ENCODE results near the gene DNM2. TPM values are rescaled to one million over a fixed set of nuclear protein-coding genes. Genes with fewer than 3 reads are reported as not detected.
A peak's percentile ranks its signal among the peaks of the same experiment; 100 is the strongest.

The DNM2 gene
- total RNA-seq, 3 donors from 2014 or later = 318 to 602 (median 562) TPM

DNA sequence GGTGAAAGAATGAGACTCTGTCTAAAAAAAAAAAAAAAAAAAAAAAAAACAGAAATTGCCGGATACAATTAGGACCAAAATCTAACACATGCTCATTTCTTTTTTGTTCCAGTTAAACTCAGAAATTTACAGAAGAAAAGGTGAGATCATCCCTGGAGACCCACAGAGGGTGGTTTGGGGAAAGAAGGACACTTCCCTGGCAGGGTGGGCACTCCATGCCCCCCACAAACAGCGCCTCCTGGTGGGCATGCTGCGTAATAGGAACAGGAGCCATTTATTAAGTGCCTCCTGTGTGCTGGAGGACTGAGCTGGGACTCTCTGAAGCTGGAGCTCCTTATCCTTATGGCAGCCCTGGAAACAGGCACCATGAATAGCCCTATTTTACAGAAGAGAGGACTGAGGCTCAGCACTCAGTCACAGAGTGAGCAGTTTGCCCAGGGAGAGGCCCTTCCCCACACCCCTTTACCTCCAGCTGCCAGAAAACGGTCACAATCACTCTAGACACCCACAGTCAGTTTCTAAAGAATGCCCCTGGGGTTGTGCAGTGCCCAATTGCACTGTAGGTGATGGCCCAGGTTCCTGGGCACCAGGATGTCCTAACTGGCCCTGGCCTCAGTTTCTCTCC is 140.4 kb downstream of the DNM2 start:
- H3K4me1 ChIP-seq (ENCODE audit: low read depth) = no peaks in the 10 kb centered on the region
- no peak overlapping the region for H3K4me3 ChIP-seq
- ATAC-seq = no peak
- TF ChIP-seq, protein P1, sequence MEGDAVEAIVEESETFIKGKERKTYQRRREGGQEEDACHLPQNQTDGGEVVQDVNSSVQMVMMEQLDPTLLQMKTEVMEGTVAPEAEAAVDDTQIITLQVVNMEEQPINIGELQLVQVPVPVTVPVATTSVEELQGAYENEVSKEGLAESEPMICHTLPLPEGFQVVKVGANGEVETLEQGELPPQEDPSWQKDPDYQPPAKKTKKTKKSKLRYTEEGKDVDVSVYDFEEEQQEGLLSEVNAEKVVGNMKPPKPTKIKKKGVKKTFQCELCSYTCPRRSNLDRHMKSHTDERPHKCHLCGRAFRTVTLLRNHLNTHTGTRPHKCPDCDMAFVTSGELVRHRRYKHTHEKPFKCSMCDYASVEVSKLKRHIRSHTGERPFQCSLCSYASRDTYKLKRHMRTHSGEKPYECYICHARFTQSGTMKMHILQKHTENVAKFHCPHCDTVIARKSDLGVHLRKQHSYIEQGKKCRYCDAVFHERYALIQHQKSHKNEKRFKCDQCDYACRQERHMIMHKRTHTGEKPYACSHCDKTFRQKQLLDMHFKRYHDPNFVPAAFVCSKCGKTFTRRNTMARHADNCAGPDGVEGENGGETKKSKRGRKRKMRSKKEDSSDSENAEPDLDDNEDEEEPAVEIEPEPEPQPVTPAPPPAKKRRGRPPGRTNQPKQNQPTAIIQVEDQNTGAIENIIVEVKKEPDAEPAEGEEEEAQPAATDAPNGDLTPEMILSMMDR (IDR thresholded peaks at IDR 0.05) = no peak
- intact Hi-C loops (cut with DNase I, micrococcal nuclease) = no loop called here
- no peak for DNase-seq
- H3K9me3 ChIP-seq = no peaks in the 10 kb centered on the region
- no peaks in the 10 kb centered on the region for H3K36me3 ChIP-seq (ENCODE audit: low read depth)

DNA sequence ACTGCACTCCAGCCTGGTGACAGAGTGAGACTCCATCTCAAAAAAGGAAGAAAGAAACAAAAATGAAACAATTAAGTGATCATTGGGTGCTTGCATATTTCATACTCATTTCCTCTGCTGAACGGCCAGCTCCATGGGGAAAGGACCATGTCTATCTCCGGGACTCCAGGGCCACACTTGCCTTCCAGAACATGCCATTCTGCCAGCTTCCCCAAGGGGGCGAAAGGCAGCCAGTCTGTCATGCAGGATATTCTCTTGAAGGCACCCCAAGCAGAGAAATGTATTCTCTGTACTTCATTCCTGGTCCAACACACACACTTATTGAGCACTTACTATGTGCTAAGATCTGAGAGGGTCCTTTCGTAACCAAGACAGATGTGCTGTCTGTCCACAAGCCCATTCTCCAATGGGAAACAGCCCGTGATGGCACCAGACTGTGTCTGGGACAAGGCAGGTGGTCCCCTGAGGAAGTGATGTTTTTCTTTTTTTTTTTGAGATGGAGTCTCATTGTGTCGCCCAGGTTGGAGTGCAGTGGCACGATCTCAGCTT is 143.3 kb downstream of the DNM2 start:
- Histone ChIP-seq H3K36me3 (ENCODE audit: low read depth) (no peaks in the 10 kb centered on the region), H3K9me3 (no peaks in the 10 kb centered on the region), H3K4me3 (no peak overlapping the region), H3K4me1 (ENCODE audit: low read depth) (no peaks in the 10 kb centered on the region)
- TF ChIP-seq, protein P1 (IDR thresholded peaks at IDR 0.05) = no peak
- ATAC-seq = peak; percentile 64
- intact Hi-C loops (cut with DNase I, micrococcal nuclease) = loop anchor here in 1 of 2 donors (10.0 kb wide), 1 partner anchor 146 kb away; the partner anchor contains the start of gene DNM2
- peak in 2 of 3 donors; percentile 49 to 55 for DNase-seq

DNA sequence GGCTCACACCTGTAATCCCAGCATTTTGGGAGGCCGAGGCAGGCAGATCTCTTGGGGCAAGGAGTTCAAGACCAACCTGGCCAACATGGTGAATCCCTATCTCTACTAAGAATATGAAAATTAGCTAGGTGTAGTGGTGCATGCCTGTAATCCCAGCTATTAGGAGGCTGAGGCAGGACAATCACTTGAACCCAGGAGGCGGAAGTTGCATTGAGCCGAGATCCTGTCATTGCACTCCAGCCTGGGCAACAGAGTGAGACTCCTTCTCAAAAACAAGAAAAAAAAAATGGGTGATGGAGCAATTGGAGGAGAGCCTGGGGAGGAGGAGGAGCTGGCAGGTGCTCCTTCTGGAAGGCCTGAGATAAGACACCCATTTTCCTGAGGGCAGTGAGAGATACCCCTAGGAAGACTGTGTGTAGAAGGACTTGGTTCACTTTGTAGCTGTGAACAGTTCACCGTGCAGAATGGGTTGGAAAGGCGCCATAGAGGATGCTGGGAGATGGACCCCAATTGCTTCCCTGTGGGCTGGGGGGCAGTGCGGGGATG is 144.8 kb downstream of the DNM2 start:
- no peak overlapping the region for H3K4me3 ChIP-seq
- no peaks in the 10 kb centered on the region for H3K36me3 ChIP-seq (ENCODE audit: low read depth)
- H3K9me3 ChIP-seq = no peaks in the 10 kb centered on the region

DNA sequence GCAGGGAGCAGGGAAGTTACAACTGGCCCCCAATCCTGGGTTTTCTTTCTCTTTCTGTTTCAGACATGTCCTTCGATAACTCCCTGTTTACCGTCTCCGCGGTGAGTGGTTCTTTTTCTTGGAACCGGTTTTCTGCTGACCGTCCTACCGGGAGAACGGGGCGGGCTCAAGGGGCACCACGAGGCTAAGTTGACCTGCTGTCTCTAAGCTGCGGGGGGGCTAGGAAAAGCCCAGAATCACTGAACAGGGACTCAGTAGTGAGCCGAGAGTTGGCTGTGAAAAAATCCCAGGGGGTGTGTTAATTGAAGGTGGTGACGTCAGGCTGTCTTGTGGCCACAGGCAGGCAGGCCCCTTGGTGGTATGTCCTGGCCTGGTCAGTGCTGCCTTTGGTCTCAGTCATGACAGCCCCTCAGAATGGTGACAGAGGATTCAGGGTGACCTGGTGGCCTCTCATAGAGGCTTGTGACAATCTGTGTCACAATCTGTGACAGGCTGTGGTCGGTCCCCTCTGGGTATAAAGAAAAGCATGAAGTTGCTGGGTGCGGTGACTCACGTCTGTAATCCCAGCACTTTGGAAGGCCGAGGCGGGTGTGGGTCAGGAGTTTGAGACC is 145.3 kb downstream of the DNM2 start:
- ATAC-seq (peak; percentile 4), DNase-seq (peak in 1 of 3 donors; percentile 23)
- intact Hi-C loops (cut with DNase I, micrococcal nuclease) = loop anchor here in 1 of 2 donors (10.0 kb wide), 1 partner anchor 148 kb away; the partner anchor contains the start of gene DNM2
- Histone ChIP-seq H3K36me3 (ENCODE audit: low read depth) (no peaks in the 10 kb centered on the region), H3K4me3 (no peak overlapping the region), H3K9me3 (no peaks in the 10 kb centered on the region), H3K4me1 (ENCODE audit: low read depth) (no peaks in the 10 kb centered on the region)
- TF ChIP-seq, protein P1 (IDR thresholded peaks at IDR 0.05) = no peak

More for the DNA sequence above, 144.8 kb downstream of the DNM2 start:
- intact Hi-C loops (cut with DNase I, micrococcal nuclease) = loop anchor here in 1 of 2 donors (10.0 kb wide), 1 partner anchor 148 kb away; the partner anchor contains the start of gene DNM2
- DNase-seq (no peak), ATAC-seq (no peak)
- no peaks in the 10 kb centered on the region for H3K4me1 ChIP-seq (ENCODE audit: low read depth)
- TF ChIP-seq, protein P1 (IDR thresholded peaks at IDR 0.05) = no peak

DNA sequence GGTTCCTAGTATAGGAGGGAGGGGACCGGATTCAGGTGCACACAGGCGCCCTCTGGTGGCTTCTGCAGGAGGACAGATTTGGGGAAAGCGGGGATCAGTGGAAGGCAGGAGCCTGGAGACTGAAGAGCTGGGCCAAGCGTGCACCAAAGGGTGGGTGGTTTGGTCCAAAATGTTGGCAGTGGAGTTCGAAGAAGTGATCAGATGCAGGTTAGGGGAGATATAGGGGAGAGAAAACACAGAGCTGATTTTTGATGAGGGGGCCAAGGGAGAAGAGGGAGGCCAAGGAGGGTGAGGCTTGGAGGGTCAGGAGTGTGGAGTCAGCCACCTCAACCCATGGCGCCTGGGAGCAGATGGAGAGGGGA is 146.6 kb downstream of the DNM2 start:
- TF ChIP-seq, protein P1 (IDR thresholded peaks at IDR 0.05) = peak; percentile 77
- DNase-seq = peak; percentile 86 to 91 (median 90)
- Histone ChIP-seq H3K9me3 (no peaks in the 10 kb centered on the region), H3K4me1 (ENCODE audit: low read depth) (no peaks in the 10 kb centered on the region), H3K36me3 (ENCODE audit: low read depth) (no peaks in the 10 kb centered on the region), H3K4me3 (no peak overlapping the region)
- intact Hi-C loops (cut with DNase I, micrococcal nuclease) = loop anchor here in 1 of 2 donors (10.0 kb wide), 1 partner anchor 150 kb away; the partner anchor contains the start of gene DNM2
- peak; percentile 91 for ATAC-seq

Measured in mucosa of descending colon (tissue), 3 donors.